ENCODE measurements around the gene RPL31.

Gene RPL31

DNA sequence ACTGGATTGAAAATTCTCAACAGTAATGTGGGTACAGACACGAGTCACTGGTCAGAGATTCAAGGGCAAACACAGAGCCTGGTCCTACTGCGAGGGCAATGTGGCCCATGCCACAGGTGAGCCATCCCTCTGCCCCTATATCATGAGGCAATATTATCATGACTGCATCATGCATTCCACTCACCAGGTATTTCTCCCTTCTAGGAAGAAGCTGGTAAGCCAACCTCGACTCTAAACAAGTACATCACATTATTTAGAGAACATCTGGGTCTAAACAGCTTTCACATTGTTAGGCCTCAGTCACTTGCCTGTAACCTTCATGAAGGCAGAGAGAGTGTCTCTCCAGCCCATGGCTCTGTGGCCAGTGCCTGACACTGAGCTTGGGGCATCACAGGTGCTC is 14.6 kb upstream of the RPL31 start:
- Histone ChIP-seq H3K23ac (ENCODE audit: low read depth, low read length, poor library complexity) (no peak overlapping the region), H3K27ac (replicated peaks; ENCODE audit: low read length) (no peak overlapping the region), H2BK15ac (ENCODE audit: low read length) (no peak overlapping the region)

DNA sequence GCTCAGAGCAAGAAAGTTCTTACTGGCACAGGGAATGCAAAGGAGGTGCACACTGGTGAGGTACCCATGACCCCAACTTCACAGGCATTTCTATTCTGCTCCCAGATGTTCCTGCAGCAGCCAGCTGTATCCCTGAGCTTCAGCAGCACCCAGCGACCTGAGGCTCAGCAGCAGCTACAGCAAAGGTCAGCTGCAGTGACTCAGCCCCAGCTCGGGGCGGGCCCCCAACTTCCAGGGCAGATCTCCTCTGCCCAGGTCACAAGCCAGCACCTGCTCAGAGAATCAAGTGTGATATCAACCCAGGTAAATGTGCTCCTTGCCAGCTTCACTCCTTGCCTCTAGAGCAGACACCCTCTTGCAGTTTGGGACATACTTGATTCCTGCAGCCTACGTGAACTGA is 14.1 kb upstream of the RPL31 start:
- Histone ChIP-seq H2BK15ac (ENCODE audit: low read length) (no peak overlapping the region), H4K91ac (ENCODE audit: low read depth, low read length, poor library complexity) (no peak overlapping the region), H3K14ac (ENCODE audit: low read length) (no peak overlapping the region), H3K4me3 (ENCODE audit: low read length in 2 of 2) (no peak overlapping the region), H4K8ac (ENCODE audit: low read depth, low read length) (no peak overlapping the region), H3K9me3 (replicated peaks in 1 of 2; ENCODE audit: control insufficient read depth in 2 of 2, insufficient read depth in 1 of 2, low read depth in 1 of 2, low read length in 2 of 2) (no peaks in the 10 kb centered on the region), H3K9ac (ENCODE audit: low read depth, low read length, poor library complexity) (no peak overlapping the region), H2BK120ac (ENCODE audit: low read depth, low read length) (no peak overlapping the region), H3K4ac (ENCODE audit: low read length) (no peak overlapping the region), H3K27me3 (ENCODE audit: control insufficient read depth in 3 of 3, insufficient read depth in 3 of 3, low read depth in 1 of 3, low read length in 3 of 3) (peaks cover 0 to 20% (median 0%) of the 10 kb centered on the region in 3 experiments), H2BK12ac (ENCODE audit: low read length) (no peak overlapping the region), H3K27ac (replicated peaks; ENCODE audit: low read length) (no peak overlapping the region), H3K18ac (ENCODE audit: low read length) (no peak overlapping the region), H3K36me3 (replicated peaks in 1 of 2; ENCODE audit: control insufficient read depth in 2 of 2, insufficient read depth in 2 of 2, low read length in 2 of 2) (no peaks in the 10 kb centered on the region), H2AK5ac (ENCODE audit: low read depth, low read length) (peak overlapping the region; percentile 3), H3K4me2 (ENCODE audit: insufficient read depth, low read length, poor library complexity, severe bottlenecking) (no peak overlapping the region), H2BK5ac (ENCODE audit: low read length) (no peak overlapping the region), H3K23ac (ENCODE audit: low read depth, low read length, poor library complexity) (no peak overlapping the region), H3K79me1 (ENCODE audit: low read depth, low read length) (no peaks in the 10 kb centered on the region), H2AFZ (ENCODE audit: low read length) (no peak overlapping the region), H3K4me1 (ENCODE audit: control insufficient read depth in 2 of 2, insufficient read depth in 1 of 2, low read depth in 1 of 2, low read length in 2 of 2) (no peaks in the 10 kb centered on the region)
- no CpG with 5 or more reads among the region's 4 CpGs for WGBS, 2 donors (ENCODE audit: extremely low coverage in 2 of 2, insufficient read length in 2 of 2, insufficient replicate concordance in 1 of 2)
- no peak for DNase-seq (ENCODE audit: low spot score)

More for the DNA sequence above, 14.6 kb upstream of the RPL31 start:
- Histone ChIP-seq H2BK12ac (ENCODE audit: low read length) (no peak overlapping the region), H4K91ac (ENCODE audit: low read depth, low read length, poor library complexity) (no peak overlapping the region), H4K8ac (ENCODE audit: low read depth, low read length) (no peak overlapping the region), H3K9ac (ENCODE audit: low read depth, low read length, poor library complexity) (no peak overlapping the region), H3K14ac (ENCODE audit: low read length) (no peak overlapping the region), H2BK5ac (ENCODE audit: low read length) (no peak overlapping the region), H3K9me3 (replicated peaks in 1 of 2; ENCODE audit: control insufficient read depth in 2 of 2, insufficient read depth in 1 of 2, low read depth in 1 of 2, low read length in 2 of 2) (no peaks in the 10 kb centered on the region), H3K4me2 (ENCODE audit: insufficient read depth, low read length, poor library complexity, severe bottlenecking) (no peak overlapping the region), H2BK120ac (ENCODE audit: low read depth, low read length) (no peak overlapping the region), H3K27me3 (ENCODE audit: control insufficient read depth in 3 of 3, insufficient read depth in 3 of 3, low read depth in 1 of 3, low read length in 3 of 3) (peaks cover 0 to 20% (median 0%) of the 10 kb centered on the region in 3 experiments), H3K4me1 (ENCODE audit: control insufficient read depth in 2 of 2, insufficient read depth in 1 of 2, low read depth in 1 of 2, low read length in 2 of 2) (peaks cover 0 to under 1% of the 10 kb centered on the region in 2 donors), H3K18ac (ENCODE audit: low read length) (no peak overlapping the region), H3K36me3 (replicated peaks in 1 of 2; ENCODE audit: control insufficient read depth in 2 of 2, insufficient read depth in 2 of 2, low read length in 2 of 2) (no peaks in the 10 kb centered on the region), H2AFZ (ENCODE audit: low read length) (no peak overlapping the region), H3K4ac (ENCODE audit: low read length) (no peak overlapping the region), H2AK5ac (ENCODE audit: low read depth, low read length) (no peak overlapping the region), H3K79me1 (ENCODE audit: low read depth, low read length) (no peaks in the 10 kb centered on the region), H3K4me3 (ENCODE audit: low read length in 2 of 2) (no peak overlapping the region)
- DNase-seq (ENCODE audit: low spot score), result no peak
- WGBS, 2 donors (ENCODE audit: extremely low coverage in 2 of 2, insufficient read length in 2 of 2, insufficient replicate concordance in 1 of 2), result no CpG with 5 or more reads among the region's 3 CpGs

DNA sequence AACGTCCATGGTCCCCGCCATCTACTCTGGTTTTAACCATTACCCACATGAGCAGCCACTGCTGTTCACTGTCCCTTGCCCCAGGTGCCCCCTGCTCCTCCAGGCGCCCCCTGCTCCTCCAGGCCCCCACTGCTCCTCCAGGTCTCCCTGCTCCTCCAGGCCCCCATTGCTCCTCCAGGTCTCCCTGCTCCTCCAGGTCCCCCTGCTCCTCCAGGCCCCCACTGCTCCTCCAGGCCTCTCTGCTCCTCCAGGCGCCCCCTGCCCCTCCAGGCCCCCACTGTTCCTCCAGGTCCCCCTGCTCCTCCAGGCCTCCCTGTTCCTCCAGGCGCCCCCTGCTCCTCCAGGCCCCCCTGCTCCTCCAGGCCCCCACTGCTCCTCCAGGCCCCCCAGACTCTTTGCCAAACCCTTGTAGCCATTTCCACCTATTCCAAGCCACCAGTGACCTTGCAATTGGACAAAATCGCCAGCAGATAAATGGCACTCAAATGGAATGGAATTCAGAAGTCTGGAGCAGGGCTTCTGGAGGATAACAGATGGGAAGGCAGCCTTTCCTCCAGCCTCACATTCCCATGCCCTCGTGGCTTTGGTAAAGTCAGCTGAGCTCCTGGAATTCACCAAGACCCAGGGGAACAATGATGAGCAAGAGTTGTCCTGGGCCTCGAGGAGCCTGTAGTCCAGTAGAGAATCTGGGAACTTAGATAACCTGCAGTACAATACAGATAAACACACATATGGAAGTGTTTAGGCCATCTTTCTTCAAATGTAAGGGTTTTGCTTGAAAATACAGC is 13.3 kb upstream of the RPL31 start:
- no peak overlapping the region for H3K14ac ChIP-seq (ENCODE audit: low read length)
- no CpG with 5 or more reads among the region's 8 CpGs for WGBS, 2 donors (ENCODE audit: extremely low coverage in 2 of 2, insufficient read length in 2 of 2, insufficient replicate concordance in 1 of 2)
- no peak overlapping the region for H2AFZ ChIP-seq (ENCODE audit: low read length)
- no peak overlapping the region for H2BK5ac ChIP-seq (ENCODE audit: low read length)
- H3K4me1 ChIP-seq (ENCODE audit: control insufficient read depth in 2 of 2, insufficient read depth in 1 of 2, low read depth in 1 of 2, low read length in 2 of 2), result no peaks in the 10 kb centered on the region
- H3K36me3 ChIP-seq (replicated peaks in 1 of 2; ENCODE audit: control insufficient read depth in 2 of 2, insufficient read depth in 2 of 2, low read length in 2 of 2), result no peaks in the 10 kb centered on the region
- H2BK120ac ChIP-seq (ENCODE audit: low read depth, low read length), result no peak overlapping the region
- H3K27me3 ChIP-seq (ENCODE audit: control insufficient read depth in 3 of 3, insufficient read depth in 3 of 3, low read depth in 1 of 3, low read length in 3 of 3), result peaks cover 0 to 20% (median 0%) of the 10 kb centered on the region in 3 experiments
- peak overlapping the region; percentile 49 for H2BK15ac ChIP-seq (ENCODE audit: low read length)
- no peak overlapping the region for H2BK12ac ChIP-seq (ENCODE audit: low read length)
- H3K4me3 ChIP-seq (ENCODE audit: low read length in 2 of 2), result no peak overlapping the region
- H3K79me1 ChIP-seq (ENCODE audit: low read depth, low read length), result no peaks in the 10 kb centered on the region
- peak overlapping the region; percentile 19 for H2AK5ac ChIP-seq (ENCODE audit: low read depth, low read length)
- no peak overlapping the region for H3K9ac ChIP-seq (ENCODE audit: low read depth, low read length, poor library complexity)
- H3K4ac ChIP-seq (ENCODE audit: low read length), result no peak overlapping the region
- no peak overlapping the region for H4K8ac ChIP-seq (ENCODE audit: low read depth, low read length)
- no peak overlapping the region for H3K18ac ChIP-seq (ENCODE audit: low read length)
- DNase-seq (ENCODE audit: low spot score), result no peak
- no peak overlapping the region for H4K91ac ChIP-seq (ENCODE audit: low read depth, low read length, poor library complexity)
- no peak overlapping the region for H3K4me2 ChIP-seq (ENCODE audit: insufficient read depth, low read length, poor library complexity, severe bottlenecking)
- no peak overlapping the region for H3K23ac ChIP-seq (ENCODE audit: low read depth, low read length, poor library complexity)
- H3K9me3 ChIP-seq (replicated peaks in 1 of 2; ENCODE audit: control insufficient read depth in 2 of 2, insufficient read depth in 1 of 2, low read depth in 1 of 2, low read length in 2 of 2), result no peaks in the 10 kb centered on the region
- H3K27ac ChIP-seq (replicated peaks; ENCODE audit: low read length), result no peak overlapping the region

DNA sequence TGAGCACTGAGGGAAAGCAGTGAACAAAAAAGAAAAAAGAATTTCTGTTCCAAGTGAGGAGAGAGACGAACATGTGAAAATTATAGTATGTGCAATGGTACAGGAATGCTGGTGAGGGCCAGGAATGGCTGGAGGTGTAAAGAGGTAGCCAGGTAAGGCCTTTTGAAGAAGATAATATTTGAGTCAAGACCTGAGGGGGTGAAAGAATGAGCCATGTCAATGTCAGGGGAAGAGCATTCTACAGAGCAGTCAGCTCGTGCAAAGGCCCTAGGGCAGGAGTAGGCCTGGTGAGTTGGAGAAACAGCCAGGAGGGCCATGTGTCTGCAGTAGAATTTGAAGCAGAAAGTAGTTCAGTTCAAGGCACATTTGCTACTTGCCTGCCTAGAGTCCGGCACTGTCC is 12.4 kb upstream of the RPL31 start:
- H3K4ac ChIP-seq (ENCODE audit: low read length), result no peak overlapping the region
- H3K23ac ChIP-seq (ENCODE audit: low read depth, low read length, poor library complexity), result no peak overlapping the region
- no peak overlapping the region for H3K27ac ChIP-seq (replicated peaks; ENCODE audit: low read length)
- H4K91ac ChIP-seq (ENCODE audit: low read depth, low read length, poor library complexity), result no peak overlapping the region
- peaks cover 0 to 22% (median 0%) of the 10 kb centered on the region in 3 experiments for H3K27me3 ChIP-seq (ENCODE audit: control insufficient read depth in 3 of 3, insufficient read depth in 3 of 3, low read depth in 1 of 3, low read length in 3 of 3)
- no peak overlapping the region for H2BK15ac ChIP-seq (ENCODE audit: low read length)
- no peaks in the 10 kb centered on the region for H3K79me1 ChIP-seq (ENCODE audit: low read depth, low read length)
- no peak for DNase-seq (ENCODE audit: low spot score)
- H3K4me2 ChIP-seq (ENCODE audit: insufficient read depth, low read length, poor library complexity, severe bottlenecking), result no peak overlapping the region
- H3K9ac ChIP-seq (ENCODE audit: low read depth, low read length, poor library complexity), result no peak overlapping the region
- no peak overlapping the region for H2BK120ac ChIP-seq (ENCODE audit: low read depth, low read length)
- H3K4me1 ChIP-seq (ENCODE audit: control insufficient read depth in 2 of 2, insufficient read depth in 1 of 2, low read depth in 1 of 2, low read length in 2 of 2), result no peaks in the 10 kb centered on the region
- H2AFZ ChIP-seq (ENCODE audit: low read length), result no peak overlapping the region
- no peak overlapping the region for H4K8ac ChIP-seq (ENCODE audit: low read depth, low read length)
- H3K4me3 ChIP-seq (ENCODE audit: low read length in 2 of 2), result no peak overlapping the region
- no peak overlapping the region for H2BK12ac ChIP-seq (ENCODE audit: low read length)
- H3K14ac ChIP-seq (ENCODE audit: low read length), result no peak overlapping the region
- WGBS, 2 donors (ENCODE audit: extremely low coverage in 2 of 2, insufficient read length in 2 of 2, insufficient replicate concordance in 1 of 2), result no CpG with 5 or more reads among the region's 3 CpGs
- H2BK5ac ChIP-seq (ENCODE audit: low read length), result no peak overlapping the region
- H3K18ac ChIP-seq (ENCODE audit: low read length), result no peak overlapping the region
- no peaks in the 10 kb centered on the region for H3K36me3 ChIP-seq (replicated peaks in 1 of 2; ENCODE audit: control insufficient read depth in 2 of 2, insufficient read depth in 2 of 2, low read length in 2 of 2)
- H2AK5ac ChIP-seq (ENCODE audit: low read depth, low read length), result no peak overlapping the region
- no peaks in the 10 kb centered on the region for H3K9me3 ChIP-seq (replicated peaks in 1 of 2; ENCODE audit: control insufficient read depth in 2 of 2, insufficient read depth in 1 of 2, low read depth in 1 of 2, low read length in 2 of 2)
